Stimulated activated CD4-positive, alpha-beta T cell treated with anti-CD3 and anti-CD28 coated beads, TNF-alpha, amount 100 ng/mL, for 24 hours (primary cell): ENCODE data around the gene TENT5C.

Experiments used
- DNase-seq, 3 experiments: peaks; one replicate each; pipeline ENCODE4 v3.0.0-alpha.2; 2020; ENCODE audit warnings: low read depth in 3 of 3

Gene TENT5C

GRCh38 chr1:117676615-117677130, 70.8 kb downstream of the TENT5C start:
- no peak for DNase-seq
